HG03066 (cell line): ENCODE data around the gene MTA1.

Experiments
- ATAC-seq: cut with Tn5 transposase; IDR thresholded peaks from one replicate; pipeline ENCODE4 v1.9.1; 2021; ENCODE audit warnings: low read depth; ENCODE audit not compliant: unreplicated experiment

MTA1 gene

GRCh38 chr14:105494606-105494929 lies 74.9 kb downstream of the MTA1 start:
- ATAC-seq, result no peak

- ATAC-seq, result no peak
Measured at GRCh38 chr14:105495101-105495989, 75.7 kb downstream of the MTA1 start.

GRCh38 chr14:105495990-105496830 lies 76.6 kb downstream of the MTA1 start:
- no peak for ATAC-seq

GRCh38 chr14:105496831-105497591 lies 77.4 kb downstream of the MTA1 start:
- no peak for ATAC-seq

- no peak for ATAC-seq
Measured at GRCh38 chr14:105497671-105498429, 78.2 kb downstream of the MTA1 start.

GRCh38 chr14:105498430-105499255 lies 79.0 kb downstream of the MTA1 start:
- ATAC-seq, result no peak

GRCh38 chr14:105499256-105500035 lies 79.8 kb downstream of the MTA1 start:
- ATAC-seq, result no peak

- no peak for ATAC-seq
Measured at GRCh38 chr14:105500036-105500725, 80.6 kb downstream of the MTA1 start.

GRCh38 chr14:105500726-105501101 lies 81.1 kb downstream of the MTA1 start:
- no peak for ATAC-seq

- ATAC-seq, result no peak
Measured at GRCh38 chr14:105501504-105502291, 82.1 kb downstream of the MTA1 start.

GRCh38 chr14:105502446-105503295 lies 83.0 kb downstream of the MTA1 start:
- no peak for ATAC-seq

- ATAC-seq, result no peak
Measured at GRCh38 chr14:105503296-105503640, 83.6 kb downstream of the MTA1 start.

GRCh38 chr14:105503935-105504692 lies 84.5 kb downstream of the MTA1 start:
- ATAC-seq, result no peak

- no peak for ATAC-seq
Measured at GRCh38 chr14:105505101-105505500, 85.5 kb downstream of the MTA1 start.

GRCh38 chr14:105507247-105507646 lies 87.6 kb downstream of the MTA1 start:
- ATAC-seq, result no peak

- ATAC-seq, result no peak
Measured at GRCh38 chr14:105508069-105508468, 88.4 kb downstream of the MTA1 start.
